HG03095 (cell line): Measurements from ENCODE around the gene THRB.
"Not testable (repeated sequence)": the region's sequence is repeated elsewhere in the genome, so short reads cannot be mapped to it uniquely, and the experiment has no call there.

Experiments used
- ATAC-seq: cut with Tn5 transposase; IDR thresholded peaks from one replicate; pipeline ENCODE4 v1.9.1; 2021; ENCODE audit warnings: moderate library complexity; ENCODE audit not compliant: unreplicated experiment

THRB gene

GRCh38 chr3:24410860-24411259 lies 83.8 kb downstream of the THRB start:
- ATAC-seq = no peak

- ATAC-seq = no peak
These were observed 86.5 kb downstream of the THRB start for GRCh38 chr3:24407980-24408680.

- no peak for ATAC-seq
These were observed 87.8 kb downstream of the THRB start for GRCh38 chr3:24406900-24407299.

DNA sequence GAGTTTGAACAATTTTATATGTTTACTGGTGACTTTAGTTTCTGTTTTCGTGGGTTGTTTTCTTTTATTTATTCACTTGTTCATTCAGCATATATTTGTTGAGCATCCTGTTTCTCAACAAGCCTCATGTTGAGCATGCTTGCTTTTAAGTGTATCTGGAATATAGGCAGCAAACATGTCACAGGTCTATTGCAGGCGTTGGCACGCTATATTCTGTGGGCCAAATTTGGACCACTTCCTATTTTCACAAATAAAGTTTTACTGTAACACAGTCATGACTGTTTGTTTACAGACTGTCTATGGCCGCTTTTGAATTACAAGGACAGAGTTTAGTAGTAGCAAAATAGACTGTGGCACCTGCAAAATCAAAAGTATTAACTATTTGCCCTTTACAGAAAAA lies 89.6 kb downstream of the THRB start:
- ATAC-seq = no peak

DNA sequence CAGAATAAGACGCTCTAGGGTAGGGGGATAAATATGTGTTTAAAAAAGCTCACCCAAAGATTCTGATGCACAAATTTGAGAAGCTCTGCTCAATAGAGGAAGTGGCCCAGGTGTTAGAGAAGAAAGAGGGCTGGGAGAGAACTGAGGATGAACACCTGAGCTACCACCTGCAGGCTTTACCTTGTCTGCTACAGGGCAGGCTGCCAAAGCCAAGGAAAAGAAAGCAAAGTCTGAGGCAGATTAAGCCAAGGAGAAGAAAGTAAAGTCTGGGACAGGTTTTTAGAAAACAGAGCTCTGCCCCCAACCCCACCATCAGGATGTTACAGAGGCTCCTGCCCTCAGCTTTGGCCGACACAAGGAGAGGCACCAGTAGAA lies 92.9 kb downstream of the THRB start:
- ATAC-seq = no peak

GRCh38 chr3:24401090-24401810 lies 93.4 kb downstream of the THRB start:
- ATAC-seq = no peak

DNA sequence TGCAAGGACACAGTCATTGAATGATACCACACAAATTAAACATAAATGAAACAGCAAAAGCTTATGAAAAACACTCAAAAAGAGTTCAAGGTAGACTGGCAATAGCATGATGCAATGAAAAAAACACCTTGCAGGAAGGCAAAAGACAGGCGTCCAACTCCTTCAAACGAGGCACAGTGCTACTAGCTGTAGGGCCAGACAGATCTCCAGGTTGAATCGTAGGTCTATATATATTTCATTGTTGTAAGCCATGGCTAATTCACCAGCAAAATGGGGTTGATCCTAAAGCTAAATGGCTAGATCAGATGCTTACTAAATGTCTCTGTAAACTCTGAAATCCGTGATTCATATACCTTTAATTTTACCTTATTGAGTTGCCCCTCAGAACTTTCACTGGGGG lies 94.2 kb downstream of the THRB start:
- ATAC-seq = no peak

GRCh38 chr3:24400015-24400414 lies 94.6 kb downstream of the THRB start:
- ATAC-seq = no peak

DNA sequence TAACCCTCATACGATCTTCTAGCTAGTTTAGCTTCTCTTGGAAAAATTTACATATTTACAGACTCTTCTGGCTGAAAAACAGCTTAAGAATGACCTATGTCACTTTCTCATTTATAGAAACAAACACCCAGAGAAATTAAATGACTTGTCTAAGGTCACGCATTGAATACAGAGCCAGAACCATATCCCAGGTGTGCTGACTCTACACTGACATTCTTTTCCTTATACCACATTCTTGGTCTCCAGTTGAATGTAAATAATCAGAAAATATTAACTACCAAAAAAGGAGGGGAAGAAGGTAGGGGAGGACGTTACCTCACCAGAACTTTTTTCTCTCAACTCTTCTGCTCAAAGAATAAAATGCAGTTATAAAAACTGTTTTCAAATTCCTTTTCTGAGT lies 95.0 kb downstream of the THRB start:
- ATAC-seq = no peak

GRCh38 chr3:24398712-24399111 lies 95.9 kb downstream of the THRB start:
- not testable (repeated sequence) for ATAC-seq

GRCh38 chr3:24396338-24396737 lies 98.3 kb downstream of the THRB start:
- no peak for ATAC-seq

- no peak for ATAC-seq
These were observed 99.9 kb downstream of the THRB start for GRCh38 chr3:24394754-24395153.

DNA sequence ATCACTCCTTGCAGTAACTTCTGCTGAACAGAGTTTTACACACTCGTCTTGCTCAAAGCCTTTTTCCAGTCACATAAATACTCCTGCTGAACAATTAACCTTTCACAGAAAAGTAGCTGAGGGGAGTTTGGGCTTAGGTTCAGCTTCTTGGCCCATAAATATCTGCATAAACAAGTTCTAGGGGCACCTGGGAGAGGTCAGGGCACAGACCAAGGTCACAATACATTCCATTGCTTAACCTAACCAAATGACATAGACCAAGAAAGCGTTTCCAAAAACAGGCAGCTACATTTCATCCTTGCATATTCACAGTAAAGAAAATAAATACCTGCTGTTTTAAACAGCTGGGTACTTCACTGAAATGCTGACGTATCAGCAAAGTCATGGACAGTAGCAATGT lies 101.3 kb downstream of the THRB start:
- ATAC-seq = no peak

DNA sequence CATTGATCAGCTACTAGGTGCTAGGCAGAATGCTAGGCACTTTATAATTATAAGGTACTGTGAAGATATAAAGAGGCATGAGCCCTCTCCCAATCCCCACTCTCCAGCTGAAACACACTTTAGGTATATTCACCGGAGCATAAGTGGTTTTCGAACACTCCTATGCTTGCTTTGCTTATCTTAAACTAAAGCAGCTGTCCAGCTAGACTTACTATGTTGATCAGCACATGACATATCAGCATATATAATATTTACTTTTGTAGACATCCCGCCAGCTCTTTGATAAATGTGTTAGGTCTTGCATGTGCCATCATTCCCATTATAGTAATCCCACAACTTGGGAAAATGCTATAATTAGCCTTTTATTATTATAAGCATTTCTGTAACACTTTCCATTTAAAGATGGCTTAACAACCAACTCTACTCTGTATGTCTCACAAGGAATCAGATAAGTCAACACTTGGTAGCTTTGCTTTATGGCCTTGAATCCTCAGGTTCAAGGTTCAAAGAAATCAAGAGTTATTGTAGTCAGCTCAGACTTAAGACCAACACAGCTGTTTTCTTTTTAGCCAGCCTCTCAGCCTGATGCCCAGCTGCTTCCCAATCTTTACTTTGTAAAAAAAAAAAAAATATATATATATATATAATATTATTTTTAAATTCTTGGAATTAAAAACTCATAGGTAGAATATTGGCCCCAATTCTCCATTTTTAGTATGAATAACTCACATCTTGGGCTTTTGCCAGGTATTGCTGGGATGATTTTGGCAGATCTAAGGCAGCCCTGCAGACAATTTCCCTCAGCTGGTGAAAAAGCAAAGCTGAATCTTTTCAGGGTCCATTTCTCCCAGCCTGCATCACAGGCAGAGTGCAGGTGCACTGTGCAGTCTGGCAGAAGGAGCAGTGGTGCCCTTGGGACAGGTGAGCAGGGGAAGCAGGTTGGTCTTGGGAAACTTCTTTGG lies 104.2 kb downstream of the THRB start:
- ATAC-seq = no peak

GRCh38 chr3:24389108-24390090 lies 105.3 kb downstream of the THRB start:
- no peak for ATAC-seq

DNA sequence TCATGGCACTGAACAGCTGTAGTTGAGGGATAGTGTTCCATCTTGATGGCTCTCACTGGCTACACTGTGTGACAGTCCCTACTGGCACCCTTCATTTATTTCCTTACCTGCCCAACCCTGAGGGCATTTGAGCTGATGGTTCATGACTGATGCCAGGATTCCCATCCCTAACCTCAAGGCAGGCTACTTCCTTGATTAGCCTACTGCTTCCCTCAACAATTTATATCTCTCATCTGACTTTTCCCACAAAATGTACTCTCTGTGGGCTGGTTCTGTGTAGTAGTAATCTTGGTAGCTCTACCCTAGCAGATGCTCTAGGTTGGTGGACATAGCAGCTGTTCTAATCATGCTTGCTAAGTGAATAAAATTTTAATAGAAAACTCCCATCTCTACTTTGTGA lies 106.0 kb downstream of the THRB start:
- no peak for ATAC-seq

- no peak for ATAC-seq
These were observed 106.5 kb downstream of the THRB start for GRCh38 chr3:24388159-24388558.

DNA sequence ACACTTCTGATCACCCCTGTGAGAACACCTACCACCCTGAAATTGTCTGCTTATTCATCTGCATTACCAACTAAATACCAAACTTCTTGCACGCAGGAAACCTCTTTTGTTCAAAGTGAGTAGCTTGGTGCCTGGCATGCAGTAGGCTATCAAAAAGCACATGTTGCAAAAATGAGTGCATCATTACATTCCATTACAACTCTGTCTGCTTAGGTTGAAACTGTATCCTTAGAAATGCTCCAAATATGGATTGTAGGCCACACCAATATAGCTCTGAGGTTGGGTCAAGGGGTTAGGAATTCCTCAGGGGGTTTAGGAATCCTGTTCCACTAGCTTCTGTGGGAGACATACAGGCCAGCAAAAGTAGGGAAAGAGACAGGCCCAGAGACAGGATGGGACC lies 107.2 kb downstream of the THRB start:
- no peak for ATAC-seq

DNA sequence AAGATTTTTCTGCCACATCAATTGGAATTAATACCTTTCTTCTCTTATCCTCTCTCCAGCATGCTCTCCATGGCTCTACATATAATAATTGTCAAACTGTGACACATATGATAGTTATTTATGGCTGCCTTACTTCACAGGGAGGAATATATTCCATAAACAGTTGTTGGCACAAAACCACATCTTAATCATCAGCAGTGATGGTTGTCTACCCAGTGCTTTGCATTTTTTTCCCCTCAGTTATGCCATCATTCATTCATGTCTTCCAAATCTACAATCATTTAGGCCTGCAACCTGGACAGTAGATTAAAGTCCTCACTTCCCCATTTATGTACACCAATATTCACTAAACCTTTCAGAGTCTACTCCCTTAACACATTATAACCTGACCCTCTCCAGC lies 107.7 kb downstream of the THRB start:
- no peak for ATAC-seq

DNA sequence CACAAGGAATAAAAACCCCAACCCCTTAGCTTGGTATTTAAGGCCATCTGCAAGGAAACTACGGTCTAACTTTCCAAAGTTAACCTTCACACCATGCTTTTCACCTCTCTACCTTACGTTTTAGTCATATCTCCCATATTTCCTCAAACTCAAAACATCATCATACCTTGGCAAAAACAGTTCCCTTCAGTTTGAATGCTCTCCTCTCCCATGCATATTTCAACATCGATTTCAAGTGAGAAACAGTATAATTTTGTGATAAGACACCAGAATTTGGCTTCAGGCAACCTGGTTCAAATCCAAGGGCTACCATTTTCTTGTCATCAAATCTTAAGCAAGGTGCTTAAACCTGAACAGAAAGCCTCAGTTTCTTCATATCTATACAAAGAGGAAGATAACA lies 108.2 kb downstream of the THRB start:
- no peak for ATAC-seq
